Nephron progenitor cell (in vitro differentiated cells): ENCODE results near the gene ANKS1B.

Experiments used
- DNase-seq: peaks from one replicate; pipeline ENCODE4 v3.0.0; 2021
- H3K27ac Mint-ChIP-seq: 2 replicates; pipeline ENCODE4 v1.8.0; 2021; ENCODE audit warnings: mild to moderate bottlenecking, moderate library complexity, mixed read lengths
- H3K27me3 Mint-ChIP-seq: 2 replicates; pipeline ENCODE4 v1.8.0; 2021; ENCODE audit warnings: mild to moderate bottlenecking, low read depth, mixed read lengths; ENCODE audit not compliant: poor library complexity
- H3K36me3 Mint-ChIP-seq: 2 replicates; pipeline ENCODE4 v1.8.0; 2021; ENCODE audit warnings: low read depth, mixed read lengths
- H3K4me1 Mint-ChIP-seq: 2 replicates; pipeline ENCODE4 v1.8.0; 2021; ENCODE audit warnings: mixed read lengths
- H3K4me3 Mint-ChIP-seq: 2 replicates; pipeline ENCODE4 v1.8.0; 2021; ENCODE audit warnings: mild to moderate bottlenecking, moderate library complexity, mixed read lengths
- H3K9me3 Mint-ChIP-seq: 2 replicates; pipeline ENCODE4 v1.8.0; 2021; ENCODE audit warnings: mild to moderate bottlenecking, moderate library complexity, mixed read lengths
- CTCF ChIP-seq: fragments of 200-600 bp; sonication (generic); IDR thresholded peaks from 2 replicates; pipeline ENCODE4 v1.5.0; 2021; ENCODE audit warnings: antibody characterized with exemption

Gene ANKS1B

GRCh38 chr12:99024191-99024590, 960.5 kb downstream of the ANKS1B start:
- no peaks in the 10 kb centered on the region for H3K27me3 Mint-ChIP-seq
- no peaks in the 10 kb centered on the region for H3K9me3 Mint-ChIP-seq
- no peaks in the 10 kb centered on the region for H3K4me1 Mint-ChIP-seq
- H3K36me3 Mint-ChIP-seq = no peaks in the 10 kb centered on the region
- no peak for TF ChIP-seq CTCF
- no peak overlapping the region for H3K4me3 Mint-ChIP-seq
- DNase-seq = no peak
- no peak overlapping the region for H3K27ac Mint-ChIP-seq

- peaks cover 10% of the 10 kb centered on the region for H3K9me3 Mint-ChIP-seq
- H3K27ac Mint-ChIP-seq = no peak overlapping the region
- no peaks in the 10 kb centered on the region for H3K27me3 Mint-ChIP-seq
- no peak for TF ChIP-seq CTCF
- no peak overlapping the region for H3K4me3 Mint-ChIP-seq
- no peaks in the 10 kb centered on the region for H3K36me3 Mint-ChIP-seq
- no peaks in the 10 kb centered on the region for H3K4me1 Mint-ChIP-seq
- DNase-seq = no peak
Observed at GRCh38 chr12:99020871-99021270, 963.9 kb downstream of the ANKS1B start.

GRCh38 chr12:99019798-99020197, 964.9 kb downstream of the ANKS1B start:
- peaks cover 15% of the 10 kb centered on the region for H3K9me3 Mint-ChIP-seq
- TF ChIP-seq CTCF = no peak
- no peaks in the 10 kb centered on the region for H3K27me3 Mint-ChIP-seq
- H3K27ac Mint-ChIP-seq = no peak overlapping the region
- no peaks in the 10 kb centered on the region for H3K4me1 Mint-ChIP-seq
- DNase-seq = no peak
- no peaks in the 10 kb centered on the region for H3K36me3 Mint-ChIP-seq
- no peak overlapping the region for H3K4me3 Mint-ChIP-seq

GRCh38 chr12:99017971-99018370, 966.8 kb downstream of the ANKS1B start:
- H3K36me3 Mint-ChIP-seq = no peaks in the 10 kb centered on the region
- no peak for DNase-seq
- H3K4me1 Mint-ChIP-seq = no peaks in the 10 kb centered on the region
- peaks cover 21% of the 10 kb centered on the region for H3K9me3 Mint-ChIP-seq
- TF ChIP-seq CTCF = no peak
- no peaks in the 10 kb centered on the region for H3K27me3 Mint-ChIP-seq
- no peak overlapping the region for H3K4me3 Mint-ChIP-seq
- H3K27ac Mint-ChIP-seq = no peak overlapping the region

GRCh38 chr12:99009654-99010296, 975.0 kb downstream of the ANKS1B start:
- Mint-ChIP-seq H3K36me3 (no peaks in the 10 kb centered on the region), H3K27ac (no peak overlapping the region), H3K4me3 (no peak overlapping the region), H3K27me3 (peaks cover 10% of the 10 kb centered on the region), H3K9me3 (peaks cover 5% of the 10 kb centered on the region), H3K4me1 (no peaks in the 10 kb centered on the region)
- no peak for TF ChIP-seq CTCF
- no peak for DNase-seq

- Mint-ChIP-seq H3K36me3 (no peaks in the 10 kb centered on the region), H3K4me3 (no peak overlapping the region), H3K9me3 (no peaks in the 10 kb centered on the region), H3K4me1 (no peaks in the 10 kb centered on the region), H3K27me3 (peaks cover 16% of the 10 kb centered on the region), H3K27ac (no peak overlapping the region)
- no peak for TF ChIP-seq CTCF
- DNase-seq = no peak
Observed at GRCh38 chr12:99005601-99006000, 979.1 kb downstream of the ANKS1B start.
